A673 (cell line): ENCODE data around the gene CCSAP.

ENCODE experiments used
- EZH2 ChIP-seq: fragments of 200-600 bp; sonication (generic); IDR thresholded peaks from 2 replicates; pipeline ENCODE4 v1.6.1; 2017; ENCODE audit warnings: borderline replicate concordance, low read depth, mild to moderate bottlenecking, mixed read lengths, antibody characterized with exemption, low read length; ENCODE audit not compliant: poor library complexity, severe bottlenecking
- TF ChIP-seq, protein P1 (sequence below): fragments of 300-800, 200-600 bp; sonication (generic); conservative IDR thresholded peaks from 2 replicates; pipeline ENCODE4 v1.5.1; 2017; ENCODE audit warnings: low read depth, mild to moderate bottlenecking, antibody characterized with exemption, low read length, moderate library complexity, mixed read lengths

DNA sequence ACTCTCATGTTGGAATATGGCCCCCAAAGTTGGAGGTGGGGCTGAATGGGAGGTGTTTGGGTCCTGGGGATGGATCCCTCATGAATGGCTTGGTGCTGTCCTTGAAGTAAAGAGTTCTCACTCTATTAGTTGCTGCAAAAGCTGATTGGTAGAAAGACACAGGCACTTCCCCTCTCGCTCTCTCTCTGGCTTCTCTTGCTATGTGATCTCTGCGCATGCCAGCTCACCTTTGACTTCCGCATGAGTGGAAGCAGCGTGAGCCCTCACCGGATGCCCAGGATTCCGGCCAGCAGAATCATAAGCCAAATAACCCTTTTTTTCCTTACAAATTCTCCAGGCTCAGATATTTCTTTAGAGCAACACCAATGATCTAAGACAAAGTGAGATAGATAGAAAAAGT, 20.9 kb upstream of the CCSAP start:
- TF ChIP-seq, protein P1, sequence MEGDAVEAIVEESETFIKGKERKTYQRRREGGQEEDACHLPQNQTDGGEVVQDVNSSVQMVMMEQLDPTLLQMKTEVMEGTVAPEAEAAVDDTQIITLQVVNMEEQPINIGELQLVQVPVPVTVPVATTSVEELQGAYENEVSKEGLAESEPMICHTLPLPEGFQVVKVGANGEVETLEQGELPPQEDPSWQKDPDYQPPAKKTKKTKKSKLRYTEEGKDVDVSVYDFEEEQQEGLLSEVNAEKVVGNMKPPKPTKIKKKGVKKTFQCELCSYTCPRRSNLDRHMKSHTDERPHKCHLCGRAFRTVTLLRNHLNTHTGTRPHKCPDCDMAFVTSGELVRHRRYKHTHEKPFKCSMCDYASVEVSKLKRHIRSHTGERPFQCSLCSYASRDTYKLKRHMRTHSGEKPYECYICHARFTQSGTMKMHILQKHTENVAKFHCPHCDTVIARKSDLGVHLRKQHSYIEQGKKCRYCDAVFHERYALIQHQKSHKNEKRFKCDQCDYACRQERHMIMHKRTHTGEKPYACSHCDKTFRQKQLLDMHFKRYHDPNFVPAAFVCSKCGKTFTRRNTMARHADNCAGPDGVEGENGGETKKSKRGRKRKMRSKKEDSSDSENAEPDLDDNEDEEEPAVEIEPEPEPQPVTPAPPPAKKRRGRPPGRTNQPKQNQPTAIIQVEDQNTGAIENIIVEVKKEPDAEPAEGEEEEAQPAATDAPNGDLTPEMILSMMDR: no peak
- no peak for TF ChIP-seq EZH2
